Mucosa of descending colon (tissue), 3 donors: ENCODE measurements around the gene UFD1. TPM values are rescaled to one million over a fixed set of nuclear protein-coding genes. Genes with fewer than 3 reads are reported as not detected.

Source experiments
- ATAC-seq: fragments of 200-7000 bp; cut with Tn5 transposase; one replicate; pipeline ENCODE4 v1.9.1; 2020; ENCODE audit warnings: mild to moderate bottlenecking, moderate library complexity
- DNase-seq, 3 donors: peaks; one replicate each; pipeline ENCODE4 v3.0.0-alpha.2; 2020
- H3K36me3 ChIP-seq: fragments of 200-600 bp; one replicate; pipeline ENCODE4 v1.8.0; 2021; ENCODE audit warnings: low read depth, mild to moderate bottlenecking
- H3K4me1 ChIP-seq: fragments of 200-600 bp; one replicate; pipeline ENCODE4 v1.8.0; 2021; ENCODE audit warnings: low read depth, mild to moderate bottlenecking
- H3K4me3 ChIP-seq: fragments of 200-600 bp; one replicate; pipeline ENCODE4 v1.8.0; 2021; ENCODE audit warnings: mild to moderate bottlenecking
- H3K9me3 ChIP-seq: fragments of 200-600 bp; one replicate; pipeline ENCODE4 v1.8.0; 2021; ENCODE audit warnings: mild to moderate bottlenecking
- intact Hi-C, 2 donors: fragments of 100-400 bp; cut with DNase I in 1 of 2; cut with micrococcal nuclease in 1 of 2; formaldehyde crosslinking; loops; one replicate each; pipeline versions ENCODE4 v1.11.0 to v1.11.1; 2022; cut with DNase I, micrococcal nuclease
- total RNA-seq, 3 donors: library from RNA; stranded (reverse); fragmentation: NEBNext Ultra II Directional in 2 of 3; extraction: Animal tissue kit (Norgen Biotek cat#: 25700) in 2 of 3; gene quantifications; one replicate each; pipeline versions ENCODE4 v1.2.1 to v1.2.4, GENCODE V29; 2021 to 2023
- TF ChIP-seq, protein P1 (sequence below): fragments of 200-600 bp; IDR thresholded peaks from one replicate; pipeline ENCODE4 v1.8.0; 2022; ENCODE audit warnings: antibody characterized with exemption, mild to moderate bottlenecking
- donor health status: DM: no; HTN: no; CAD: no; lungs with moderate emphysema.
- donor health status: DM: no; HTN: no; CAD: no.
- donor health status: DM: no; HTN: yes; CAD: no.

The UFD1 gene
- total RNA-seq, 3 donors from 2014 or later: 48.5 to 71.0 (median 49.9) TPM

DNA sequence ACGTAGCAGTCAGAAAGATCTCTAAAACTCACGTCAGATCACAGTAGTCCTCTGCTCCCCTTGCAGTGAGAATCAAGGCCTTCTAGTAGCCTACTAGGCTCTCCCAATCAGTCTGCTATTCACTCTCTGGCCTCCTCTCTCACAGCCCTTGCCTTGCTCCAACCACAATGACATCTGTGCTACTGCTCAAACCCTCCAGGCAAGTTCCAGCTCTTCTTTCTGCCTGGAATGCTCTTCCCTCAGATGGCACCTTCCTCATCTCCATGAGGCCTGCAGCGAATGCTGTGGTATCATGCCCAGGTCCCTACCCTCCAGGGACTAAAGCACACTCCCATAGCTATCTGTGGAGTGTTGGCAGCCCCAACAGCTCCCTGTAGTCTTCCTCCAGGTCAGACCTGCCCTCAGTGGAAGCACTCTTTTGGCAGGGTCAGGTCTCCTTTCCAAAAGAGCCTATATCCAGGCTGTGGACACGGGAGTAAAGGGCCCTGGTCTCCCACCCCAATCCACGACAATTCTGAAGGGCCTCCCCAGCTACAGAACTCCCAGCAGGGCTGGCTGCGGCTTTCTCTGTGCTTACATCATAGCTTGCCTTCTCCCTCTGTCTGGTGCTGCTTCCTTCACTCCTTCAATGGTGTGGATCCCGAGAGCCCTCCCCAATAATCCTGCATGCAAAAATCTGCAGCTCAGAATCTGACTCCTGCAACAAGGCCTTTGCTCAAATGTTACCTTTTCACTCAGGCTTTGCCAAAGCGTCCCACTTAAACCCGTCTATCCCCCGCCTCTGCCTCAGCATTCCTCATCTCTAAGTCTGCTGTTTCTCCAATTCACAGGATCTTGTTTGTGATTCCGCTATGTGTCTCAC is 56.3 kb downstream of the UFD1 start:
- no peaks in the 10 kb centered on the region for H3K9me3 ChIP-seq
- H3K4me1 ChIP-seq: no peaks in the 10 kb centered on the region
- no peaks in the 10 kb centered on the region for H3K36me3 ChIP-seq
- no peak overlapping the region for H3K4me3 ChIP-seq
- TF ChIP-seq, protein P1, sequence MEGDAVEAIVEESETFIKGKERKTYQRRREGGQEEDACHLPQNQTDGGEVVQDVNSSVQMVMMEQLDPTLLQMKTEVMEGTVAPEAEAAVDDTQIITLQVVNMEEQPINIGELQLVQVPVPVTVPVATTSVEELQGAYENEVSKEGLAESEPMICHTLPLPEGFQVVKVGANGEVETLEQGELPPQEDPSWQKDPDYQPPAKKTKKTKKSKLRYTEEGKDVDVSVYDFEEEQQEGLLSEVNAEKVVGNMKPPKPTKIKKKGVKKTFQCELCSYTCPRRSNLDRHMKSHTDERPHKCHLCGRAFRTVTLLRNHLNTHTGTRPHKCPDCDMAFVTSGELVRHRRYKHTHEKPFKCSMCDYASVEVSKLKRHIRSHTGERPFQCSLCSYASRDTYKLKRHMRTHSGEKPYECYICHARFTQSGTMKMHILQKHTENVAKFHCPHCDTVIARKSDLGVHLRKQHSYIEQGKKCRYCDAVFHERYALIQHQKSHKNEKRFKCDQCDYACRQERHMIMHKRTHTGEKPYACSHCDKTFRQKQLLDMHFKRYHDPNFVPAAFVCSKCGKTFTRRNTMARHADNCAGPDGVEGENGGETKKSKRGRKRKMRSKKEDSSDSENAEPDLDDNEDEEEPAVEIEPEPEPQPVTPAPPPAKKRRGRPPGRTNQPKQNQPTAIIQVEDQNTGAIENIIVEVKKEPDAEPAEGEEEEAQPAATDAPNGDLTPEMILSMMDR: no peak
- intact Hi-C loops: no loop called here
- DNase-seq (no peak), ATAC-seq (no peak)

DNA sequence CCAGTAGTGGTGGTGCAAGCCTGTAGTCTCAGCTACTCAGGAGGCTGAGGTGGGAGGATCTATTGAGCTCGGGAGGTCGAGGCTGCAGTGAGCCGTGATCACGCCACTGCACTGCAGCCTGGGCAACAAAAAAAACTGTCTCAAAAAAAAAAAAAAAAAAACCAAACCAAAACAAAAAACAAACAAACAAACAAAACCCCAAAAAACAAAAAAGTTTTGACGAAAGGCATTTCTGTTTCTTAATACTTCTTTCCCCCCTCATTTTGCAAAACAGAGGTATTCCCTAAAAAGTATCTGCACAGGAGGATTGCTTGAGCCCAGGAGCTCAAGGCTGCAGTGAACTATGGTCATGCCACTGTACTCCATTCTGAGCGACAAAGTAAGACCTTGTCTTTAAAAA is 58.7 kb downstream of the UFD1 start:
- ATAC-seq (no peak), DNase-seq (no peak)
- intact Hi-C loops: no loop called here
- no peaks in the 10 kb centered on the region for H3K9me3 ChIP-seq
- TF ChIP-seq, protein P1: no peak
- H3K4me3 ChIP-seq: no peak overlapping the region
- H3K36me3 ChIP-seq: no peaks in the 10 kb centered on the region
- H3K4me1 ChIP-seq: no peaks in the 10 kb centered on the region

DNA sequence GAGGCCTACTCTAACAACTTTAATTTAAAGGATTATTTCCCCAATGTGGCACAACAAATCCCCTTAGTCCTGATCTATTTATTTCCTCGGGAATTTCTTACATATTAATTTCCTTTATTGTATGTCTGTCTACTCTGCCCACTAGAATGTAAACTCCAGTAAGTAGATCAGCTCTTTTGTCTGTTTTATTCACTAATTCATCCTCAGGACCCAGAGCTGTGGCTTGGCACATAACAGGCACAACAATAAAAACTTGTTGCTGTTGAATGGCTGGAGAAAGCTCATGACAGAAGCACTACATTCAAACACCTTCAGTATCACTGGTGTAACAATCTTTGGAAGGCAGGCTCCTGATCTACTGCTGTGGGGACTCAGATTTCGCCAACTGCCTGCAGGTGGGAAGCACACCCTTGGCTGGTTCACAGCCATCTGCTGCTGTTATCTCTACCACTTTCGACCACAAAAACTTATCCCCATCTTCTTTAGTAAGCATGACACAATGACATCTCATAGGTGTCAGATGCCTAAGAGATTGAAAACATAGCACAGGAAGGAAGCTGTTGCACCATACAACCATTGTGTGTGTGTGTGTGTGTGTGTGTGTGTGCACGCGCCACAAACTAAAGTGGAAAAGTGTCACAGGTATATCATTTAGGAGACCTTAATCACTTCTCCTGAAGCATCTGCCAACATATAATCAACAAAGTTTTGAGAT is 59.4 kb downstream of the UFD1 start:
- DNase-seq: no peak
- ATAC-seq: peak; percentile 65
- TF ChIP-seq, protein P1: no peak
- intact Hi-C loops: no loop called here
- no peaks in the 10 kb centered on the region for H3K9me3 ChIP-seq
- no peaks in the 10 kb centered on the region for H3K36me3 ChIP-seq
- no peaks in the 10 kb centered on the region for H3K4me1 ChIP-seq
- H3K4me3 ChIP-seq: no peak overlapping the region

DNA sequence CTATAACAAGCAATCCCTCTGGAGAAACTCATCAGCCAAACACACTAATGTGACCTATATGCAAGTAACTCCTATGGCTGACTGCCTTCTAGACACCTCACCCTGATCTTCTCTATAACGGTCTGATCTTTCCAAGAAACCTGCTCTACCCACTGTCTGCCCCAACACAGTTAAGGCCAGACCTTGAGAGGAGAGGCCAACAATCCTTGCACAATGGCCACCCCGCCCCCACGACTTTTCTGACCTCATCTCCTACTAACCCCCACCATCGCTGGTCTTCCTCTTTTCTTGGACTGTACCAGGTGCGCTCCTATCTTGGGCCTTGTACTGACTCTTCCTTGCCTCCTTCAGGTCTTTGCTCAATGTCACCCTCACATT is 59.9 kb downstream of the UFD1 start:
- DNase-seq (peak in 1 of 3 donors; percentile 10), ATAC-seq (peak; percentile 38)
- intact Hi-C loops: no loop called here
- H3K36me3 ChIP-seq: no peaks in the 10 kb centered on the region
- TF ChIP-seq, protein P1: no peak
- H3K4me1 ChIP-seq: no peaks in the 10 kb centered on the region
- no peak overlapping the region for H3K4me3 ChIP-seq
- no peaks in the 10 kb centered on the region for H3K9me3 ChIP-seq

DNA sequence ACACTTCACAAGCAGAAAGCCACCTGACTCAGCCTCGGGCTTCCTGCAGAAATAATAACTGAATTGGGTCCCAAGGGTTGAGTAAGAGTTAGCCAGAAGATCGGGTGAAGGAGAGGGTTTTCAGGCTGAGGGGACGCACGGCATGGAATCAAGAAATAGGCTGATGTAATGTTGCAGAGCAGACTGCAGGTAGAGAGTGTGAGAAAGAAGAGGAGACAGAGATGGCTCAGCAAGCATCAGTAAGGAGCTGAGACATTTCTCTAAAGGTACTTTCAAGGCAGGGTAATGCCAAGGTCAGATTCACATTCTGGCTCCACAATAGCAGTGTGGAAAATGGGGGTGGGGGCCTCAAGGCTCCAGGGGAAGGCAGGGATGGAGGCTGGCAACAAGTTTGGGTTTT is 66.1 kb downstream of the UFD1 start:
- intact Hi-C loops: no loop called here
- Histone ChIP-seq H3K4me1 (no peaks in the 10 kb centered on the region), H3K36me3 (no peaks in the 10 kb centered on the region), H3K9me3 (no peaks in the 10 kb centered on the region), H3K4me3 (no peak overlapping the region)
- no peak for ATAC-seq
- TF ChIP-seq, protein P1: no peak
- no peak for DNase-seq
